Testis (tissue), 3 donors: ENCODE measurements around the gene VWA5B1. TPM values are rescaled to one million over a fixed set of nuclear protein-coding genes. Genes with fewer than 3 reads are reported as not detected.

ENCODE experiments used
- DNase-seq: peaks from one replicate; pipeline ENCODE4 v3.0.0-alpha.2; 2019
- H3K27ac ChIP-seq, 2 donors: fragments of 200-600 bp; sonication (generic); one replicate each; pipeline ENCODE4 v1.5.1; 2019
- H3K27me3 ChIP-seq: fragments of 200-600 bp; sonication (generic); one replicate; pipeline ENCODE4 v1.5.1; 2019
- H3K36me3 ChIP-seq: fragments of 200-600 bp; sonication (generic); one replicate; pipeline ENCODE4 v1.5.1; 2017; ENCODE audit warnings: low read depth; ENCODE audit errors: missing control alignments
- H3K4me1 ChIP-seq: fragments of 200-600 bp; sonication (generic); one replicate; pipeline ENCODE4 v1.5.1; 2019
- H3K4me3 ChIP-seq, 2 donors: fragments of 200-600 bp; sonication (generic); one replicate each; pipeline ENCODE4 v1.5.1; 2017 to 2019
- H3K9me3 ChIP-seq: fragments of 200-600 bp; sonication (generic); one replicate; pipeline ENCODE4 v1.5.1; 2017
- POLR2A ChIP-seq: fragments of 450-650 bp; IDR thresholded peaks from one replicate; pipeline ENCODE4 v1.6.1; 2017; ENCODE audit warnings: antibody characterized with exemption, mild to moderate bottlenecking, moderate library complexity
- WGBS, 2 donors: methylation state at CpG; one replicate each; pipeline ENCODE4 v1.1.5; 2018; 5-methylcytosine and 5-hydroxymethylcytosine counted together
- intact Hi-C: fragments of 100-400 bp; cut with DNase I; formaldehyde crosslinking; loops from one replicate; pipeline ENCODE4 v1.15.1; 2023; ENCODE audit warnings: low total_unique reads
- polyA plus RNA-seq: library from polyadenylated mRNA; stranded (reverse); fragments of 350-450 nt; fragmentation: Illumina TruSeq; extraction: RNeasy Lipid Tissue Mini Kit (QIAGEN cat#74804); gene quantifications from one replicate; pipeline ENCODE4 v1.2.3, GENCODE V29; 2014; ENCODE audit warnings: low read depth, low replicate concordance; ENCODE audit not compliant: insufficient read depth
- total RNA-seq, 2 donors: library from RNA; depleted of rRNA; stranded (reverse); fragments of >200 nt; gene quantifications; one replicate each; pipeline ENCODE4 v1.2.3, GENCODE V29; 2016
- TF ChIP-seq, protein P1 (sequence below), 3 experiments: fragments of 450-650 bp in 2 of 3; fragments of 200-600 bp in 1 of 3; sonication (generic) in 1 of 3; IDR thresholded peaks; one replicate each; pipeline ENCODE4 v1.5.1; 2016 to 2019; ENCODE audit warnings: antibody characterized with exemption in 3 of 3, mild to moderate bottlenecking in 2 of 3, moderate library complexity in 1 of 3

Gene VWA5B1
- total and polyA plus RNA-seq, 3 donors from 2014 or later, result 13.1 to 23.0 (median 16.2) TPM

DNA sequence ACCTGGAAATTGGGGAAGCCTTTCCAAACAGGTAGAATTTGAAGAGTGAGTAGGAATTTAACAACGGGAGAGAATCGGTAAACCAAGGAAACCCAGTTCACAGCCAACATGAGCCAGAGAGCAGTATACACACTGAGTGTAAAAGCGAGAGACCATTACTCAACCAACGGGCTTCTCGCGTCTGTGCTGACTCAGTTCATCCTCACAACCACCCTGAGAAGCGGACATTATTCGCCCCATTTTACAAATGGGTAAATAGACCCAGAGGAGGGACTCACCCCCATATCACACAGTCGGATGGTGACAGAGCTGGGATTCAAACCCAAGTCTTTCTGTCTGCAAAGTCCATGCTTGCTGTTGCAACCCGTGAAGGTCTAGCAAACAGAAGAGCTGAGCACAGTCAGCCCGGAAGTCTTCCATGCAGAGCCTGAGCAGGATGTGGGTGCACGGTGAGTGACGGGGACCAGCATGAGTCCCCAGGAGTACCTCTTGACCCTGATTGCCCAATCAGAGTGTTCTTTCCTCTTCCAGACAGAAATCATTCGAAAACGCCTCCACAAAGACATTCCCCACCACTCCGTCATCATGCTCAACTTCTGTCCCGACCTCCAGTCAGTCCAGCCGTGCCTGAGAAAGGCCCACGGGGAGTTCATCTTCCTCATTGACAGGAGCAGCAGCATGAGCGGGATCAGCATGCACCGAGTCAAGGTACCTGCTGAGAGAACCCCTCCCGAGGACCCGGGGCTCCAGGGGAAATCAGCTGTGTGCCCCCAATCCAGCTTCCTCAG is 32.3 kb downstream of the VWA5B1 start:
- TF ChIP-seq, protein P1, sequence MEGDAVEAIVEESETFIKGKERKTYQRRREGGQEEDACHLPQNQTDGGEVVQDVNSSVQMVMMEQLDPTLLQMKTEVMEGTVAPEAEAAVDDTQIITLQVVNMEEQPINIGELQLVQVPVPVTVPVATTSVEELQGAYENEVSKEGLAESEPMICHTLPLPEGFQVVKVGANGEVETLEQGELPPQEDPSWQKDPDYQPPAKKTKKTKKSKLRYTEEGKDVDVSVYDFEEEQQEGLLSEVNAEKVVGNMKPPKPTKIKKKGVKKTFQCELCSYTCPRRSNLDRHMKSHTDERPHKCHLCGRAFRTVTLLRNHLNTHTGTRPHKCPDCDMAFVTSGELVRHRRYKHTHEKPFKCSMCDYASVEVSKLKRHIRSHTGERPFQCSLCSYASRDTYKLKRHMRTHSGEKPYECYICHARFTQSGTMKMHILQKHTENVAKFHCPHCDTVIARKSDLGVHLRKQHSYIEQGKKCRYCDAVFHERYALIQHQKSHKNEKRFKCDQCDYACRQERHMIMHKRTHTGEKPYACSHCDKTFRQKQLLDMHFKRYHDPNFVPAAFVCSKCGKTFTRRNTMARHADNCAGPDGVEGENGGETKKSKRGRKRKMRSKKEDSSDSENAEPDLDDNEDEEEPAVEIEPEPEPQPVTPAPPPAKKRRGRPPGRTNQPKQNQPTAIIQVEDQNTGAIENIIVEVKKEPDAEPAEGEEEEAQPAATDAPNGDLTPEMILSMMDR (IDR thresholded peaks at IDR 0.05), result no peak
- no peak for TF ChIP-seq POLR2A
- WGBS, 2 donors, result 93 to 95% methylated on average over 23 of the region's 23 CpGs

DNA sequence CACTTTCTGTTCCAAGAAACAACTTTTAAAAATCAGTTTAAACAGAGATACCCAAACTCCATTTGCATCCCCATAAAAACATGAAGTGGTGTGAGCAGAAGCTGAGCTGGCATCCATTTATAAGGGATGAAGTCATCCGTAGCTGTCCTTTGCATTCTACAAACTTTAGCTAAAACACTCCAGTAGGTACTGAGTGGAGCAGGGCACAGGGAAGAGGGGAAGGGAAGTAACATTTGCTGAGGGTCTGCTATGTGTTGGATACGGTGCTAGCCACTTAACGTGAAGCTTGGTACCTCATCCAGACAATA is 32.9 kb downstream of the VWA5B1 start:
- no peaks in the 10 kb centered on the region for H3K36me3 ChIP-seq
- H3K9me3 ChIP-seq, result no peaks in the 10 kb centered on the region
- TF ChIP-seq, protein P1 (IDR thresholded peaks at IDR 0.05), result no peak
- TF ChIP-seq POLR2A, result no peak
- H3K27ac ChIP-seq, result no peak overlapping the region
- 77 to 89% methylated on average over 3 of the region's 3 CpGs for WGBS, 2 donors
- H3K4me1 ChIP-seq, result peaks cover 20% of the 10 kb centered on the region
- H3K27me3 ChIP-seq, result no peaks in the 10 kb centered on the region
- H3K4me3 ChIP-seq, result no peak overlapping the region
- no peak for DNase-seq
- intact Hi-C loops, result no loop called here

More for the DNA sequence above, 32.3 kb downstream of the VWA5B1 start:
- no peak for DNase-seq
- intact Hi-C loops, result no loop called here
- no peak overlapping the region for H3K4me3 ChIP-seq
- H3K36me3 ChIP-seq, result no peaks in the 10 kb centered on the region
- H3K27me3 ChIP-seq, result no peaks in the 10 kb centered on the region
- peaks cover 20% of the 10 kb centered on the region for H3K4me1 ChIP-seq
- no peaks in the 10 kb centered on the region for H3K9me3 ChIP-seq
- H3K27ac ChIP-seq, result no peak overlapping the region

DNA sequence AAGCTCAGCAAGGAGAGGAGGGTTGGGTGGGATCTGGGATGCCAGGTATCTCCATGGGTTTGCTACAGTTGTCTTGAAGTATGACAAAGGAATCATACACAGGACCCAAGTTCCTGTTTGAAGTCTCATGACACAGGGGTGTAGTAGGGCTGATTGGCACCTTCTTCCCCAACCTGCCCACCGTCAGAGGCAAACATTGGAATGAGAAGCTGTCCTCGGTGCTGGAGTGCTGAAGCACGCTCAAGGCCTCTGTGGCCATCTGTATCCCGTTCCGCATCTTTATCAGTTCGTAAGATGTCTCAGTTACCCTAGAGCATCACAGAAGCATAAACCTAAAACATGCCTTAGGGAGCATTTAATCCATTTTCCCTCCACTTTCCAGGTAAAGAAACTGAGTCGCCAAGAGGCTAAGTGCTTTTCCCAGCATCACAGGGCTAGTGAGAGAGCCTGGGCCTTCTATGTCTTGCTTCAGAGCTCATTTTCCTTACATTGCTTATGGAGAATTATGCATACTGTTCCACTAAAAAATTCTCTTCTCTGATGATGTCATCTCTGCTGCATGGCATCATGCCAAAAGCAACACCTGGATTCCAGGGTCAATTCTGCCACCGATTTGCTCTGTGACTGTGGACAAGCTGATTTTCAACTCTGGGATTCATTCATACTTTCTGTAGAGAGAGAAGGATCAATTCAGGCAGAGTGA is 34.2 kb downstream of the VWA5B1 start:
- peaks cover 20% of the 10 kb centered on the region for H3K4me1 ChIP-seq
- intact Hi-C loops, result no loop called here
- H3K9me3 ChIP-seq, result no peaks in the 10 kb centered on the region
- TF ChIP-seq POLR2A, result no peak
- TF ChIP-seq, protein P1 (IDR thresholded peaks at IDR 0.05), result no peak
- DNase-seq, result no peak
- no peaks in the 10 kb centered on the region for H3K36me3 ChIP-seq
- no peak overlapping the region for H3K4me3 ChIP-seq
- no peak overlapping the region for H3K27ac ChIP-seq
- whole genome bisulfite sequencing, 2 donors, result 73 to 77% methylated on average over 8 of the region's 8 CpGs
- no peaks in the 10 kb centered on the region for H3K27me3 ChIP-seq

DNA sequence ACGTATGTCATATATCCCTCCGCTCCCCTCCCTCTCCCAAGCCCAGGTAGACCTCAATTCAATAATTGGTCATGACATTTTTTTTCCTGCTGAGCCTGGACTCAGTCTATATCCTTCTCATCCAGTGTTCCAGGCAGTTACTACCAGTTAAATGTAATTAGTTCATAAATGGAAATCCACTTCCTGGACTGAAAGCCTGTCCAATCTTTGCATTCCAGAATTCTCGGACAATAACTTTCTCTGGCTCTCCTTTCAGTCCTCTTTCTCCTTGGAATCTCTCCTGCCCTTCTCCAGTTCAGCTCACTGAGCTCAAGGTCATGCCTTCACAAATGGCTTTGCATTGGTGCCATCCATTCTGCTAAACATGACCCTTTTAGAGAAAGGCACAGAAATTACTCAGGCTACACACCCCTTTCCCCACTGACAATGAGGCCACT is 34.8 kb downstream of the VWA5B1 start:
- Histone ChIP-seq H3K36me3 (no peaks in the 10 kb centered on the region), H3K4me1 (peaks cover 20% of the 10 kb centered on the region), H3K27me3 (no peaks in the 10 kb centered on the region), H3K9me3 (no peaks in the 10 kb centered on the region), H3K4me3 (no peak overlapping the region), H3K27ac (no peak overlapping the region)
- TF ChIP-seq, protein P1 (IDR thresholded peaks at IDR 0.05), result no peak
- TF ChIP-seq POLR2A, result no peak
- 55 to 70% methylated on average over 3 of the region's 3 CpGs for WGBS, 2 donors
- no peak for DNase-seq
- intact Hi-C loops, result no loop called here
